Activated CD8-positive, alpha-beta memory T cell treated with anti-CD3 and anti-CD28 coated beads for 1 hour (primary cell): ENCODE measurements around the gene ZBTB40.

ENCODE experiments used
- DNase-seq, 2 donors: peaks; one replicate each; pipeline ENCODE4 v3.0.0-alpha.2; 2020; ENCODE audit warnings: low read depth in 1 of 2; ENCODE audit errors: extremely low read depth in 1 of 2

Gene ZBTB40

GRCh38 chr1:22552021-22552420 lies 100.4 kb downstream of the ZBTB40 start:
- DNase-seq: no peak

- DNase-seq: no peak
Observed at GRCh38 chr1:22553104-22553880, 101.6 kb downstream of the ZBTB40 start.

DNA sequence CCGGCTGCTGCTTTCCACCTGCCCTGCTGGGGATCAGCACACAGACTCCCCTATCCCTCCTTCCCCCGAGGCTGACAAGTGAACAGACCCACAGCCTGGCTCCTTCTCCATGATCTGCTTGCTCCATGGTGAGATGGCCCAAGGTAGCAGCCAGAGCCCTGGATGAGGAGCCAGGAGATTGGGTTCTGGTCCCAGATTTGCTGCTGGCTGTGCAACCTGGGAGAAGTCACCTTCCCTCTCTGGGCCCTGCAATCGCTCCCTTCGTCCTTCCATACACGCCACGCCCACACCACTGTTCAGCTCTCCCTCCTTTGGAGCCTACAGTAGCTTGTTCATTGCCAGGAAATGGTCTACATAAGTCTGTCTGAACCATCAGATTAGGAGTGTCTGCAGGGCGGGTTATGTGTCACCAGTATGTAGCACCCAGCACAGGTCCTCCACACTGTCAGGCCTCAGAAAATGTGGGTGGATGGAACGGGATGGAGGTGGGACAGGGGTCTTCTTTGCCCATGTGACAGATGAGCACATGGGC lies 102.4 kb downstream of the ZBTB40 start:
- DNase-seq: no peak

DNA sequence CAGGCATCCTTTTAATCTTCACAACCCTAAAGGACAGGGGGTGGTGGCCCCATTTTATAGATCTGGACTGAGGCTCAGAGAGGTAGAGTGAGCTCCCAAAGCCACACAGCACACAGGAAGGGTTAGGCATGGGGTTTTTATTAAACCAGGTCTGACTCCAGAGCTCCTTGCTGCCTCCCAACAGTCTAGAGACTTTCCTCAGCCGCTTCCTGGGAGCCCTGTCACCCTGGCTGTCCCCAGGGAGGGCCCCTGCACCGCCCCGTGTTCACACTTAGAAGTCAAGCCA lies 103.7 kb downstream of the ZBTB40 start:
- no peak for DNase-seq

GRCh38 chr1:22556391-22557104 lies 104.9 kb downstream of the ZBTB40 start:
- no peak for DNase-seq

- DNase-seq: no peak
Observed at GRCh38 chr1:22557341-22557950, 105.8 kb downstream of the ZBTB40 start.

DNA sequence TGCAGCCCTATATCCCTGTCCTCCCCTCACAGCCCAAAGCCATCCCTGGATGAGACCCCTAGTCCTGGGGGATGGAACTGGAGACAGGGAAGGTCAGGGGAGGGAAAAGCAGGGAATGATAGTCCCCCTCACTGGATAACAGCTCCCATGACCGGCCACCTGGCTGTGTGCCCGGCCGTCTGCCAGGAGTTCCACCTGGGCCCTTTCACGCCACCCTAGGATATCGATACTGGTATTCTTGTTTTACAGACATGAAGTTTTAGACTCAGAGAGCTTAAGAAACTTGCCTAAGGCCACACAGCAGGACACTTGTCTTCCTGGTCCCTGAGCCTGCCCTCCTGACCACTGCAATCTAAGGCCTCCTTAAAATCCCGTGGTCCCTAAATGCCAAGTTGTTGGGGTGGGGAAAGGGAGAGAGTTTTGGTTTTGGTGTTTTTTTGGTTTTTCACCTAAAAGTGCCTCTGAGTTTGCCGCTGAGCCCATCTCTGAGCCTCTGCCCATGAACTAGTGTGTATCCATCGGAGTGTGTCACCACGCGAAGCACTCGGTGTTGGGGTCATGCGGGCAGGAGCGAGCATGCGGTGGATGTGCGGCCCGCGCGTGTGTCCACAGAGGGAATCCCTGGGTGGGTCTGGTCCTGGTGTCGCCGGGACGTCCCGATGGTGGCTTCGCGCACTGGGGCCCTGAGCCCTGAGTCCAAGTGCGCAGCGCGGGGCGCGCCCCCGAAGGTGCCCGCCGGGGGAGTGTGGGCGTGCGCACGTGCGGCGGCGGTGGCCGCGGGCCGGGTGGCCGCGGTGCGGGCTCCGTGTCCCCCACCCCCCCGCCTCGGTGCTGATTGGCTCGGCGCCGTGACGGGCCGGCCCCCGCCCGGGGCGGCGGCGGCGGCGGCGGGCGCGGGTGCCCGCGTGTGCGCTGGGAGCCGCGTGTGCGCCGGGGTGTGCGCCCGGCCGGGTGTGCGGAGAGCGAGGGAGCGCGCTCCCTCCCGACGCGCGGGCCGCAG lies 111.2 kb downstream of the ZBTB40 start, which contains the start of gene EPHA8:
Gene EPHA8, plus strand, starts transcription at position 906 of the 1,000 bp plus-strand sequence. CDS start 147 bp downstream, outside the sequence.
- no peak for DNase-seq

- no peak for DNase-seq
Observed at GRCh38 chr1:22563671-22564602, 112.3 kb downstream of the ZBTB40 start.

- no peak for DNase-seq
Observed at GRCh38 chr1:22566161-22566560, 114.5 kb downstream of the ZBTB40 start.

- no peak for DNase-seq
Observed at GRCh38 chr1:22567197-22567596, 115.5 kb downstream of the ZBTB40 start.

DNA sequence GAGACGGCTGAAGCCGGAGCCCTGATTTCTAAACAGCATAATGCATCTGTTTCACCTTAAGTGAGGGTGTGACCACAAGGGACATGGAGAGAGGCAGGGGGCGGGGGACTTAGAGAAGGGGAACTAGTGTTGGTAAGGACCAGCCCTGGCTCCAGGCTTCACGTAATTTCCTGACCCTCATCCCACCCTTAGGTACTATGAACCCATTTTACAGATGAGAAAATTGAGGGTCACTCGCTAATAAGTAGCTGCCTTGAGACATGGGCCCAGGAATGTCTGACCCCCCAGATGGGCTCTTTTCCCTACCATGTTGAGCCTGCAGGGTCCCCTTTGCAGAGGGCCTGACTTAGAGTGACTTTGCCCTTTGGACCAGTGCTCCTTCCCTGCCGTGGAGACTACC lies 116.3 kb downstream of the ZBTB40 start:
- DNase-seq: no peak

GRCh38 chr1:22569269-22569668 lies 117.6 kb downstream of the ZBTB40 start:
- DNase-seq: no peak

DNA sequence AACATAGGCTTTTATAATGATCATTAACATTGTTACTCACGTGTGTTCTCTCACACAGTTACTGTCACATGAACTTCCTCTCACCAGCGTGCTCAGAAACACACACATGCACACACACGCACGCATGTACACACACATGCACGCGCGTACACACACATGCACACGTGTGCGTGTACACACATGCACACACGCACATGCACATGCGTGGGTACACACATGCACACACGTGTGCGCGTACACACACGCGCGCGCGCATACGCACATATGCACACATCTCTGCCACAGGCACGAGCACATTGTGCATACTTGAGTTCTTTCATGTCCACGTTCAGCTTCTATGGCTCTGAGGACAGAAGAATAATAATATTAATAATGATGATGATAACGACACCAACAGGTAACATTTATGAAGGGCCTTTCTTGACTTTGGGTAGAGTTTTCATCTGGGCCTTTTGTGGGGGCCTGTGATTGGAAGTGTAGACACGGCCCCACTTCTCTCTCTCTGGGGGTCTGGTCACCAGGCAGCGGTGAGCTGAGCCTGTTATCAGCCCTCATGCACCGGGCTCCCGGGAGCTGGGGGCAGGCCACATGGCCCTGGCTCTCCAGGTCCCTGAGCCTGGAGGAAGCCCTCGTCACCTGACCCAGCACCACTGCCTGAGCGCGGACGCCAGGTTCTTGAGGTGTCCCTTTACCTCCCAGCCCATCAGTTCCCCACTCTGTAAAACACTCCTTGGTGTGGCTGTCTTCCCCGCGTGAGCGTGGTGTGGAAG lies 118.7 kb downstream of the ZBTB40 start:
- DNase-seq: no peak

GRCh38 chr1:22572818-22573217 lies 121.2 kb downstream of the ZBTB40 start:
- no peak for DNase-seq

DNA sequence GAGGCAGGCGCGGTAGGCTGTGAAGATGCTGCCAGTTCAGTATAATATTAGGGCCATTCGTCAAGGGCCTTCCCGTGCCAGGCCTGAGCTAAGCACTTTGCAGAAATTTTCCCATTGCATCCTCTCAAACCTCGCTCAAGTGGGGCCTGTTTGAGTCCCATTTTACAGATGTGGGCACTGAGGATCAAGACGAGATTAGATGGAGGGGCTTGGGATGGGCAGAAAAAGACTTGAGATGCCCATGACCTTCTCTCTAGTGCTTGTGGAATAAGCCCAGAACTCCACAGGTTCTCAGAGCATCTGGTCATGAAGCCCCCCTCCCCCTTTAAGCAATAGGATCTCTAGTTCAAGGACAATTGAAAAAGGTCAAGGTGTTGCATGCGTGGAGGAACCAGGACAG lies 121.6 kb downstream of the ZBTB40 start:
- no peak for DNase-seq

DNA sequence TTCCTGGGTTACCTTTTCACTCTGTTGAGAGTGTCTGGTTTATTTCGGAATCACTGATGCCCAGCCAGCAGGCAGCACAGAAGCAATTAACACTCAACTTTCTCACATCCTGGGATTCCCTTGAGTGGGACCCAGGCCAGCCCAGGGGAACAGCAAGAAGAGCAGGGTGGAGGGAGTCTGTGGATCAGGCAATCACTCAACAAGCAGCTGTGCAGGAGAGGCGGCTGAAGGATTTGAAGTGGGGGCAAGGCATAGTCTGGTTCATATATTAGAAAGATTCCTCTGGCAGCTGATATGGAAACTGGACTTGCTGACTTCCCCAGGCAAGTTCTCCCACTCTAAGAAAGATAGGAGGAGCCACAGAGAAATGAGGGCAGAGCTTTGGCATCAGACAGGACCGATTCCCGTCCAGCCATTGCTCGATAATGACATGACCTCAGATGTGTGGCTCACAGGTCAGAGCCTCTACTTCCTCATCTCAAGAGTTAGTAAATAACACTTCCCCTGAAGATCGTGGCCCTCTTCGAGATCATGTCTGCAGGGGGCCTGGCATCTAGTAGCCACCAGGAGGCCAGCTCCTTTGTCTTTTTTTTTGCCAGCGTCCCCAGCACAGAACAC lies 124.0 kb downstream of the ZBTB40 start:
- no peak for DNase-seq

DNA sequence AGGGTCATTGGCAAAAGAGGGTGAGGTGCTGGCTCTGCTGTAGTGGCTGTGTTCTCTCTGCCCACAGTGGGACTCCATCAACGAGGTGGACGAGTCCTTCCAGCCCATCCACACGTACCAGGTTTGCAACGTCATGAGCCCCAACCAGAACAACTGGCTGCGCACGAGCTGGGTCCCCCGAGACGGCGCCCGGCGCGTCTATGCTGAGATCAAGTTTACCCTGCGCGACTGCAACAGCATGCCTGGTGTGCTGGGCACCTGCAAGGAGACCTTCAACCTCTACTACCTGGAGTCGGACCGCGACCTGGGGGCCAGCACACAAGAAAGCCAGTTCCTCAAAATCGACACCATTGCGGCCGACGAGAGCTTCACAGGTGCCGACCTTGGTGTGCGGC lies 124.5 kb downstream of the ZBTB40 start:
- DNase-seq: no peak

- no peak for DNase-seq
Observed at GRCh38 chr1:22576617-22577016, 125.0 kb downstream of the ZBTB40 start.
